HepG2 (cell line): ENCODE data around the gene RPLP2. TPM values are rescaled to one million over a fixed set of nuclear protein-coding genes. Genes with fewer than 3 reads are reported as not detected.

ENCODE experiments used
- ATRX ChIP-seq: sonication (generic); formaldehyde crosslinking; IDR thresholded peaks from 2 replicates; pipeline ENCODE4 v1.4.0; 2020; ENCODE audit warnings: missing genetic modification reagents, borderline replicate concordance
- ELF3 ChIP-seq: IDR thresholded peaks from 2 replicates; pipeline ENCODE4 v1.6.1; 2016; ENCODE audit warnings: missing genetic modification reagents, missing compliant biosample characterization
- ISX ChIP-seq: sonication (generic); formaldehyde crosslinking; conservative IDR thresholded peaks from 2 replicates; pipeline ENCODE4 v1.5.0; 2020; ENCODE audit warnings: missing genetic modification reagents
- MTA1 ChIP-seq: sonication (generic); formaldehyde crosslinking; IDR thresholded peaks from 2 replicates; pipeline ENCODE4 v1.4.0; 2020; ENCODE audit warnings: missing genetic modification reagents, mild to moderate bottlenecking, borderline replicate concordance
- MXI1 ChIP-seq: IDR thresholded peaks from 3 replicates; pipeline ENCODE4 v1.6.1; 2012; ENCODE audit warnings: low read depth, low read length, inconsistent platforms, borderline replicate concordance
- NFKB2 ChIP-seq: sonication (generic); formaldehyde crosslinking; IDR thresholded peaks from 2 replicates; pipeline ENCODE4 v1.4.0; 2020; ENCODE audit warnings: missing genetic modification reagents, borderline replicate concordance
- RBFOX2 ChIP-seq: fragments of 200-400 bp; formaldehyde crosslinking; IDR thresholded peaks from 2 replicates; pipeline ENCODE4 v1.6.1; 2017; ENCODE audit warnings: low read depth, mild to moderate bottlenecking, low read length
- ZBTB49 ChIP-seq: sonication (generic); formaldehyde crosslinking; IDR thresholded peaks from 2 replicates; pipeline ENCODE4 v1.4.0; 2020; ENCODE audit warnings: missing genetic modification reagents, borderline replicate concordance
- ZC3H4 ChIP-seq: sonication (generic); formaldehyde crosslinking; IDR thresholded peaks from 2 replicates; pipeline ENCODE4 v1.4.0; 2020; ENCODE audit warnings: missing genetic modification reagents, borderline replicate concordance
- ZNF138 ChIP-seq: sonication (generic); formaldehyde crosslinking; IDR thresholded peaks from 2 replicates; pipeline ENCODE4 v1.5.0; 2020; ENCODE audit warnings: mild to moderate bottlenecking, low read depth, missing genetic modification reagents
- ZNF207 ChIP-seq: fragments of 450-650 bp; IDR thresholded peaks from 2 replicates; pipeline ENCODE4 v1.6.1; 2016; ENCODE audit warnings: antibody characterized with exemption, borderline replicate concordance
- ZNF296 ChIP-seq: sonication (generic); formaldehyde crosslinking; conservative IDR thresholded peaks from 2 replicates; pipeline ENCODE4 v1.5.0; 2020; ENCODE audit warnings: mild to moderate bottlenecking, missing genetic modification reagents
- ZNF574 ChIP-seq: sonication (generic); formaldehyde crosslinking; IDR thresholded peaks from 2 replicates; pipeline ENCODE4 v1.4.0; 2020; ENCODE audit warnings: missing genetic modification reagents
- ZNF646 ChIP-seq: sonication (generic); formaldehyde crosslinking; IDR thresholded peaks from 2 replicates; pipeline ENCODE4 v1.9.0; 2021; ENCODE audit warnings: mild to moderate bottlenecking, missing genetic modification reagents
- ZNF660 ChIP-seq: sonication (generic); formaldehyde crosslinking; IDR thresholded peaks from 2 replicates; pipeline ENCODE4 v1.5.1; 2020; ENCODE audit warnings: mild to moderate bottlenecking, low read depth, missing genetic modification reagents, borderline replicate concordance
- polyA plus RNA-seq, 8 experiments: library from polyadenylated mRNA; depleted of rRNA in 3 of 8; stranded (reverse) in 7 of 8; unstranded in 1 of 8; fragments of >200 nt; fragmentation: Illumina TruSeq in 4 of 8; extraction: Trizol in 4 of 8; gene quantifications; 2 replicates each; pipeline versions ENCODE4 v1.2.1 to v1.2.3, GENCODE V29; 2011 to 2016; ENCODE audit warnings: low read depth in 4 of 8, missing spikeins in 1 of 8, mixed read lengths in 1 of 8; ENCODE audit not compliant: insufficient read depth in 1 of 8
- total RNA-seq, 5 experiments: library from RNA; depleted of rRNA; stranded (reverse); fragments of >200 nt; fragmentation: Illumina TruSeq; extraction: Trizol; gene quantifications; 2 replicates each; pipeline ENCODE4 v1.2.3, GENCODE V29; 2016; ENCODE audit warnings: low read depth in 1 of 5
- TF ChIP-seq, protein P1 (sequence below): sonication (generic); formaldehyde crosslinking; IDR thresholded peaks from 2 replicates; pipeline ENCODE4 v1.4.0; 2020; ENCODE audit warnings: missing genetic modification reagents, mild to moderate bottlenecking, borderline replicate concordance

The RPLP2 gene
- total and polyA plus RNA-seq, 2 of the 13 experiments (the other 11 are each of a cell fraction or from before 2014, with no cell fraction given) = 978 to 2,106 TPM

DNA sequence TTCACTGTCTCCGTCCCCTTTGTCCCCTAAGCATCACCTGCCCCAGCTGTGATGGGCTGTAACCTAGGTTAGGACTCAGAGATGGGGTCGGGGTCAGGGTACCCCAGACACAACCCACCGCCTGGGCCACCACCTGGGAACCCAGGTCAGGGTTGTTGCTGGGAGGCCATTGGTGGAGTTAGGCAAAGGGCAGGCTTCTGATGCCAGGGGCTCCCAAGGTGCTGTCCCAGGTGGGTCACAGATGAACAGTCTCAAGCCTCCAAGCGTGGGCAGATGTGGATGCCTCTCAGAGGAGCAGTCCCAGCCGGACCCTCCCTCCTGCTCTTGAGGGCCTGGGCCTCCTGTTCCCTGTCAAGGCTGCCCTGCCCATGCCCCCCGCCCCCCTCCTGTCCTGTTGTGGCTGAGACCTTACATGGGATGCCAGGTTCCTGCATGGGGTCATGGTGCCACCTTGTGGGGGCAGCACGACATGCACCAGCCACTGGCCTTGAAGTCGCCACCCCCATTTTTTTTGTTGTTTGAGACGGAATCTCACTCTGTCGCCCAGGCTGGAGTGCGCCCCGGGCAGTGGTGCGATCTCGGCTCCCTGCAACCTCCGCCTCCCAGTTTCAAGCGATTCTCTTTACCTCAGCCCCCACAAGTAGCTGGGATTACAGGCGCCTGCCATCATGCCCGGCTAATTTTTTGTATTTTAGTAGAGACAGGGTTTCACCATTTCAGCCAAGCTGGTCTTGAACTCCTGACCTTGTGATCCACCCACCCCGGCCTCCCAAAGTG, 44.6 kb upstream of the RPLP2 start (continued):
- TF ChIP-seq ZNF646 (CRISPR knock-in tag) (no peak), ZC3H4 (CRISPR knock-in tag) (no peak), ELF3 (CRISPR knock-in tag) (no peak), ZNF207 (no peak), ZNF574 (0 out of 2 replicates have a peak, but pooled peaks have one; percentile 24), MXI1 (no peak), ZNF296 (CRISPR knock-in tag) (no peak), ZNF138 (CRISPR knock-in tag) (no peak), ATRX (no peak), ISX (CRISPR knock-in tag) (no peak), ZBTB49 (no peak), MTA1 (CRISPR knock-in tag) (0 out of 2 replicates have a peak, but pooled peaks have one; percentile 40), ZNF660 (CRISPR knock-in tag) (no peak), RBFOX2 (peak; percentile 37; the same call in 1 of the 2 replicates), NFKB2 (CRISPR knock-in tag) (no peak)
- TF ChIP-seq, protein P1, sequence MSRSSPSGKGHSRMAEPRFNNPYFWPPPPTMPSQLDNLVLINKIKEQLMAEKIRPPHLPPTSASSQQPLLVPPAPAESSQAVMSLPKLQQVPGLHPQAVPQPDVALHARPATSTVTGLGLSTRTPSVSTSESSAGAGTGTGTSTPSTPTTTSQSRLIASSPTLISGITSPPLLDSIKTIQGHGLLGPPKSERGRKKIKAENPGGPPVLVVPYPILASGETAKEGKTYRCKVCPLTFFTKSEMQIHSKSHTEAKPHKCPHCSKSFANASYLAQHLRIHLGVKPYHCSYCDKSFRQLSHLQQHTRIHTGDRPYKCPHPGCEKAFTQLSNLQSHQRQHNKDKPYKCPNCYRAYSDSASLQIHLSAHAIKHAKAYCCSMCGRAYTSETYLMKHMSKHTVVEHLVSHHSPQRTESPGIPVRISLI (CRISPR knock-in tag) = peak; percentile 45; the same call in 1 of the 2 replicates
